ENCODE data around the gene AMDHD2.
A peak's percentile ranks its signal among the peaks of the same experiment; 100 is the strongest.
"Not testable (repeated sequence)": the region's sequence is repeated elsewhere in the genome, so short reads cannot be mapped to it uniquely, and the experiment has no call there.

The AMDHD2 gene

DNA sequence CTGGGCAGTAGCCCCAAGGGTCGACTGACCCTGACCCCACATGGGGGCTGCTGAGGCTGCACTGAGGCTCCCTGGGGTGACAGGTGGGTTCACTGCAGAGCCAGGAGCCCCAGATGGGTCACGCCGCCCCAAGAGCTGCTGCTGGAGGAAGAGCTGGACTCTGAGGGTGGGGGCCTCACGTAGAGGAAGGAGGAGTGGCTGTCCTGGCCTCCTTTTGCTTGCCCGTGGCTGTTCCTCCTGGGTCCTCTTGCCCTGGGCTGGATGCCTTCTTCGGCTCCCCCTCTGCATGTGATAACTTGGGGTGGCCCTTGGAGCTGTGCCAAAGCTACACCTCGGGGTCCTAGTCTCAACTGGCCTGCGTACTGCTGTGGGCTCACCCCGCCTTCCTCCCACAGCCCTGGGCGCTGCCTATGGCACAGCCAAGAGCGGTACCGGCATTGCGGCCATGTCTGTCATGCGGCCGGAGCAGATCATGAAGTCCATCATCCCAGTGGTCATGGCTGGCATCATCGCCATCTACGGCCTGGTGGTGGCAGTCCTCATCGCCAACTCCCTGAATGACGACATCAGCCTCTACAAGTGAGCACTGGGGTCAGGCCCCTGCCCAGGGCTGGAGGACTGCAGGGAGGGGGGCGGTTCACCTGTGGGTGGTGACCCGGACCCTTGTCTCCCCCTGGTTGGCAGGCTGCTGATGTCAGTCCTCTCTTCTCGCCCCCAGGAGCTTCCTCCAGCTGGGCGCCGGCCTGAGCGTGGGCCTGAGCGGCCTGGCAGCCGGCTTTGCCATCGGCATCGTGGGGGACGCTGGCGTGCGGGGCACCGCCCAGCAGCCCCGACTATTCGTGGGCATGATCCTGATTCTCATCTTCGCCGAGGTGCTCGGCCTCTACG is 1.1 kb upstream of the AMDHD2 start:
- DNase-seq, result no peak

- no peak for DNase-seq
Measured at GRCh38 chr16:2519711-2520080, 475 bp upstream of the AMDHD2 start.

DNA sequence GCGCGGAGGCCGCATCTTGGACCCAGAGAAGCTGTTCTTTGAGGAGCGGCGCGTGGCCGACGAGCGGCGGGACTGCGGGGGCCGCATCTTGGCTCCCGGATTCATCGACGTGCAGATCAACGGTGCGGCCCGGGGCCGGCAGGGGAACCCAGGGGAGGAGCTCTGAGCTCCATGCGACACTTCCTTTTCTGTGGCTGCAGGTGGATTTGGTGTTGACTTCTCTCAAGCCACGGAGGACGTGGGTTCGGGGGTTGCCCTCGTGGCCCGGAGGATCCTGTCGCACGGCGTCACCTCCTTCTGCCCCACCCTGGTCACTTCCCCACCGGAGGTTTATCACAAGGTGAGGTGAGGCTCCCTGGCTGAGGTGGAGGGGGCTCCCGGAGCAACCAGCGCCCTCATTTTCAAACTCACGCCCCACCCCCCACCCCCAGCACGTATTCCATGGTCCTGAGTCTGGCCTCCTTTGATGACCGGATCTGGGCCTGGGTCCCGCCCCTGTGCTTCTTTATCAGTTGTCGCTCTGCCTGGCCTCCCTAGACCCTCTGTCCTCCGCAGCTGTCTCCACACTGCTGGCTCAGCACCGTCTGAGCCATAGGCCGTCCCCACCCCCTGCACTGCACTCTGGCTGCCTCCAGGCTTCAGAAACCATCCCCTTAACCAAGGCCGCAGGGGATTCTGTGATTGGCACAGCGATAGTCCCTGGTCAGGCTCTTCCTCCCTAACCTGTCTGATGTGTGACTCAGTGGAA is 787 bp downstream of the AMDHD2 start:
- DNase-seq, result peak; percentile 64

DNA sequence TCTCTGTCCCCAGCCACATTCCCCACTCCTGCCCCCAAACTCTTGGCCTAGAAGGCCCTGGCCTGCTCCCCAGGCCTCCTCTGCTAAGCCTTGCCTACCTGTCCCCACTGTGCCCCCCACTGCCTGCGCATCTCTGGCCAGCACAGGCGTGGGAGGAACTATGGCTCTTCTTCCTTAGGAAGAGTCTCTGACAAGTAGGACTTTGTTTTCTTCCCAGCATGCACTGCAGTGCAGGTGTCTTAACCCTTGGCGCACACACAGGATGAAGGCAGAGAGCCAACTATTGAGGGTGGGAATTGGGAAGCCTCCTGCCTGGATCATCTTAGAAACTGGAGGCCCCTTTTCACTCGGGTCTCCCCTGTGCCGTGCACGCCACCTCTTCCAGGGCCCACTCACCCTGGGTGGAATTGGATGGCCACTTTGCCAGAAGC is 3.6 kb downstream of the AMDHD2 start:
- no peak for DNase-seq

- DNase-seq, result no peak
Measured at GRCh38 chr16:2524339-2524938, 4.3 kb downstream of the AMDHD2 start.

DNA sequence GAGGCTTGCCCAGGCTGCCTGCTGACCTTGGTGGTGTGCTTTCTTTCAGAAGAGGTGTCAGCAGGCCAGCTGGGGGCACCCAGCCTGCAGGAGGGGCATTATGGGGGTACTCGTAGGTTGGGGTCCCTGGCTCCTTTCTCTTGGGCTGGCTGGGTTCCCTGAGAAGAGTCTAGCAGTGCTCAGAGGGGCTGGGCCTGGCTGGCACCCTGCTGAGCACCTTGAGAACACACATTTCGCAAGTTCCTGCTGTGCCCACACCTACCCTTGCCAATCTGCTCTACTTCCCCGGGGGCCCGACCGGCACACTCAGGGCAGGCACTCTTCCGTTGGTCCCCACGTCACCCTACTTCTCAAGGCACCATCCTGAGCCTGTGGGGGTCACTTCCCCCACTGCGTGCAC is 6.0 kb downstream of the AMDHD2 start:
- no peak for DNase-seq

GRCh38 chr16:2527071-2527783 is 7.1 kb downstream of the AMDHD2 start:
- DNase-seq, result no peak

DNA sequence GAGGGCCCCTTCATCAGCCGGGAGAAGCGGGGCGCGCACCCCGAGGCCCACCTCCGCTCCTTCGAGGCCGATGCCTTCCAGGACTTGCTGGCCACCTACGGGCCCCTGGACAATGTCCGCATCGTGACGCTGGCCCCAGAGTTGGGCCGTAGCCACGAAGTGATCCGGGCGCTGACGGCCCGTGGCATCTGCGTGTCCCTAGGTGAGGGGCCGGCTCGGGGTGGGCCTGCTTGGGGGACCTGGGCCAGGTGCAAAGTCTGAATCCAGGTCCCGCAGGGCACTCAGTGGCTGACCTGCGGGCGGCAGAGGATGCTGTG is 7.6 kb downstream of the AMDHD2 start:
- no peak for DNase-seq

GRCh38 chr16:2528161-2529060 is 8.2 kb downstream of the AMDHD2 start:
- DNase-seq, result no peak

DNA sequence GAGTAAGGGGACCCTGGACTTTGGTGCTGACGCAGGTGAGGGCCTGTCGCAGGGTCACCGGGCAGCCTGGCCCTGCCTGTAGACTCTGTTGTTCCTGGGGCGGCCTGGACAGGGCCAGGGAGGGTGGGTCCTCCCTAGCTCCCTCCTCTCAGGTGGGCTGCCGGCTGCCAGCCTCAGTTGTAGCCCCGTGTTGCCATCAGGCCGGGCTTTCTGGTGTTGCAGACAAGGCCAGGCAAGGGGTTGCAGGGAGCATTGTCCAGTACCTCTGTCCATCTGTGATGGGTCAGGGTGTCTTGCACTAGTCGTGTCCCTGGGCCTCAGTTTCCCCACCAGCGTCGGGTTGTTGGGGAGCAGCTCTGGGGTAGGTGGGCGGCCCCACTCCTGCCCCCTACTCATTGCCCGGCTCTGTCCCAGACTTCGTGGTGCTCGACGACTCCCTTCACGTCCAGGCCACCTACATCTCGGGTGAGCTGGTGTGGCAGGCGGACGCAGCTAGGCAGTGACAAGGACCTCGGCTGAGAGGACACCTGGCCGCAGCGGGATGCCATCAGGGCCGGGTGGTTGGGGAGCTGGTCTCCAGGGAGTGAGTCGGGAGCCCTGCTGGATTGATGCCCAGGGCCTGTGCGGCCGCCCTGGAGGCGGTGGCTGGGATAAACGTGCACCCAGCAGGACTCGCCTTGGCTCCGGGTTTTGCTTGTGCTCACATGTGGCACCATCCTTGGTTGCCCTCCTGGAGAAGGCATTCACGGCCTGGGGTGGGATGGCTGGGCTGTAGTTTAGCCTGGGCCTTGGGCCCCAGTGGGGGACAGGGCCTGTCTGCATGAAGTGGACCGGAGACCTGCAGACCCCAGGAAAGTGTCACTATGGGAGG is 9.1 kb downstream of the AMDHD2 start:
- DNase-seq, result no peak

- no peak for DNase-seq
Measured at GRCh38 chr16:2529961-2530628, 9.9 kb downstream of the AMDHD2 start.

- DNase-seq, result no peak
Measured at GRCh38 chr16:2530629-2531318, 10.6 kb downstream of the AMDHD2 start.

- no peak for DNase-seq
Measured at GRCh38 chr16:2531371-2531695, 11.2 kb downstream of the AMDHD2 start, which contains the start of gene CEMP1. Gene CEMP1 (minus strand): TSS chr16:2531408. CDS start chr16:2531073, 335 bp downstream.

DNA sequence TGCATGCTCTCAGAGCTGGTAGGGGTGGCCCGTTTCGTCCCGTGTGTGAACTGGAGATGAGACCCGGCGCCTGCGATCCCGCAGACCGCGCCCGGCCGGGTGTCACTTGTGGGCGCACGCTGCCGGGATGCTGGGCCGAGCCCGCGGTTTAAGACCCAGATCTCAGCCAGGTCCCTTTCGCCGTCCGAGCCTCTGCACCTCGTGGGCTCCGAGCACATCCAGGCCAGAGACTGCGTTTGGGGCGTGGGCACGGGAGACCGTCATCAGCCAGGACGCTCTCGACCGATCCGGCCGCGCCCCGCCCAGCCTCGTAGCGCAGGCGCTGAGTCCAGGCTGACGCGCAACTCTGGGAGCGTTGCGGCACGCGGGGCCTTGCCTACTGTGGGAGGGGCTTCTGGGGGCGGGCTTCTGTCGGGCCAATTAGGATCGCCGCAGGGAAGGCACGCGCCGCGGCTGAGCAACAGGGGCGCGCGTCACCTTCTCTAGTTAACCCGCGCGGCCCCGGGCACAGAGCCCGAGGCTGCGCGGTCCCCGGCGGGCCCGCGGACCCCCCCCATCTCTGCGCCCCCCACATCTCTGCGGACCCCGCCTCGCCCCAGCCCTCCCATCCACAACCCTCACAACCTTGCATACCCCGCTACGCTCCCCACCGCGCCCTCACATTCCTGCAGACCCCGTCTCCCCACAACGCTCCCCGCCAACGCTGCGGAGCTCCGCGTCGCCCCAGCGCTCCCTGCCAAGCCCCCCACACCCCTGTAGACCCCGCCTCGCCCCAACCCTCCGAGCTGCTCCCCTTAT is 11.7 kb downstream of the AMDHD2 start:
- peak; percentile 99 for DNase-seq

DNA sequence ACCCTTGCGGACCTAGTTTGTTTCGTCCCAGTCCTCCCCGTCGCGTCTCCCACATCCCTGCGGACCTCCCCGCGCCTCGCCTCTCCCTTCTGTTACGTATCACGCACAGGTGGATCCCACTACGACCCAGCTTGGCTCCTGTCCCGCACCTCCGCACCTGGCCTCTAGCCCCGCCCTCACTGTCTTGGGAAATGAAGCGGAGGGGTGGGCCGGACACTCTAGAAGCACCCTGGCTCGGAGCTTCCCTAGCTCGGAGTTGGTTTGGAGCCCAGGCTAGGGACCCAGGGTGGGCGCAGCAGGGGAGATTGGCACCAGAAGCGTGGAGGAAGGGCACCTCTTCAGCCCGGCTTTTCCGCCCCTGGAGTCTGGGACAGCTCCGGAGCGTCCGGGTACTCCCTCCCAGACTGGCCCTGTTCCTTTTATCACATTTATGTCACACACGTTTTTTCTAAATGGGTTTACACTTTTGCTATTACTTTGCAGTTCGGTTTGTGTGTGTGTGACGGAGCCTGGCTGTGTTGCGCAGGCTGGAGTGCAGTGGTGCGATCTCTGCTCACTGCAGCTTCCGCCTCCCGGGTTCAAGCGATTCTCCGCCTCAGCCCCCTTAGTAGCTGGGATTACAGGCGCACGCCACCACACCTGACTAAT is 12.4 kb downstream of the AMDHD2 start:
- DNase-seq, result peak; percentile 86

DNA sequence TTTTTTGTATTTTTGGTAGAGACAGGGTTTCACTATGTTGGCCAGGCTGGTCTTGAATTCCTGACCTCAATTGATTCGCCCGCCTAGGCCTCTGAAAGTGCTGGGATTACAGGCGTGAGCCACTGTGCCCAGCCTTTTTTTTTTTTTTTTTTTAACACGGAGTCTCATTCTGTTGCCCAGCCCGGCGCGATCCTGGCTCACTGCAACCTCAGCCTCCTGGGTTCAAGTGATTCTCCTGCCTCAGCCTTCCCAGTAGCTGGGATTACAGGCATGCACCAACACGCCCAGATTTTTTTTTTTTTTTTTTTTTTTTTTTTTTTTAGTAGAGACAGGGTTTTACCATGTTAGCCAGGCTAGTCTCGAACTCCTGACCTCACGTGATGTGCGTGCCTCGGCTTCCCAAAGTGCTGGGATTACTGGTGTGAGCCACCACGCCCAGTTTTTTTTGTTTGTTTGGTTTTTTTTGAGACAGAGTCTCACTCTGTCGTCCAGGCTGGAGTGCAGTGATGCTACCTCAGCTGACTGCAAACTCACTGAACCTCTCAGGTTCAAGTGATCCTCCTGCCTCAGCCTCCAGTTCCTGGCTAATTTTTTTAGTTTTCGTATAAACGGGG is 13.1 kb downstream of the AMDHD2 start:
- not testable (repeated sequence) for DNase-seq

GRCh38 chr16:2533912-2534311 is 13.7 kb downstream of the AMDHD2 start:
- no peak for DNase-seq

DNA sequence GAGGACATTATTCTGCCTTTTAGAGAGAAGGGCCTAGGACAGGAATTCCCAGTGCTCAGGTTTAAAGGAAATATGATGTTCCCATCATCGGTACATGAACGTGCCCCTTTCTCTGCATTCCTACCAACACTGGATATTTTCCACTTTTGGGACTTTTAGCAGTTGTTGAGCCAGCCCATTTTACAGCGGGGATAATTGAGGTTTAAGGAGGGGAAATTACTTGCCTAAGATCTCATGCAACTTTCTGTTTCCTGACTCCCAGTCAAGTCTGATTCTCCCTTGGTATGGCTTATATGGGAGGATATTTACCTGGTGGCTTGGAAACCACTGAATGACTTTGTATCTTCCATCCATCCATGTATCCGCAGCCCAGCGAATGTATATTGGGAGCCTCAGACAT is 14.2 kb downstream of the AMDHD2 start:
- DNase-seq, result not testable (repeated sequence)
